Measurements from ENCODE around the gene RPN2.

The RPN2 gene

GRCh38 chr20:37273988-37274387, 94.9 kb downstream of the RPN2 start:
- H3K4me1 Mint-ChIP-seq (ENCODE audit: low read depth): peaks cover 13% of the 10 kb centered on the region
- no peak overlapping the region for H3K4me3 Mint-ChIP-seq
- no peaks in the 10 kb centered on the region for H3K27me3 Mint-ChIP-seq
- no peaks in the 10 kb centered on the region for H3K36me3 Mint-ChIP-seq (ENCODE audit: low read depth)
- H3K27ac Mint-ChIP-seq: no peak overlapping the region
- no peaks in the 10 kb centered on the region for H3K9me3 Mint-ChIP-seq

GRCh38 chr20:37274851-37275524, 95.9 kb downstream of the RPN2 start:
- Mint-ChIP-seq H3K27me3 (no peaks in the 10 kb centered on the region), H3K4me3 (no peak overlapping the region), H3K4me1 (ENCODE audit: low read depth) (peaks cover 13% of the 10 kb centered on the region), H3K9me3 (no peaks in the 10 kb centered on the region), H3K36me3 (ENCODE audit: low read depth) (no peaks in the 10 kb centered on the region), H3K27ac (no peak overlapping the region)

- H3K27me3 Mint-ChIP-seq: no peaks in the 10 kb centered on the region
- no peaks in the 10 kb centered on the region for H3K36me3 Mint-ChIP-seq (ENCODE audit: low read depth)
- no peaks in the 10 kb centered on the region for H3K9me3 Mint-ChIP-seq
- H3K27ac Mint-ChIP-seq: no peak overlapping the region
- H3K4me3 Mint-ChIP-seq: no peak overlapping the region
- H3K4me1 Mint-ChIP-seq (ENCODE audit: low read depth): peaks cover 9% of the 10 kb centered on the region
Measured at GRCh38 chr20:37276494-37277252, 97.5 kb downstream of the RPN2 start.

DNA sequence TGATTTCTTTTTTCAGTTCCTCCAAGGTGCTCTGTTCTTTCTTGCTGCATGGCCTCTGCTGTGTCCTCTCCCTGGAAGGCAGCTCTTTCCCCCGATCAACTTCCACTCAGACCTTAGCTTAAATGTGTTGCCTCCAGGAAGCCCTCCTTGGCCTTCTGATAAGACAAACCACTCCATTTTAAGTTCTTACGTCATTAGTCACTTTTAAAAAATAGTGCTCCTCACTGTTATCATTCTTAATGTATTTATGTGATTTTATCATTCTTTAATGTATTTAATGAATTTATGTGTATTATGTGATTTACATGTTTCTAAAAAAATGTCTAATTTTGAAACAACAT, 98.1 kb downstream of the RPN2 start:
- Mint-ChIP-seq H3K27ac (no peak overlapping the region), H3K27me3 (no peaks in the 10 kb centered on the region), H3K4me1 (ENCODE audit: low read depth) (peaks cover 9% of the 10 kb centered on the region), H3K9me3 (no peaks in the 10 kb centered on the region), H3K36me3 (ENCODE audit: low read depth) (no peaks in the 10 kb centered on the region), H3K4me3 (no peak overlapping the region)

DNA sequence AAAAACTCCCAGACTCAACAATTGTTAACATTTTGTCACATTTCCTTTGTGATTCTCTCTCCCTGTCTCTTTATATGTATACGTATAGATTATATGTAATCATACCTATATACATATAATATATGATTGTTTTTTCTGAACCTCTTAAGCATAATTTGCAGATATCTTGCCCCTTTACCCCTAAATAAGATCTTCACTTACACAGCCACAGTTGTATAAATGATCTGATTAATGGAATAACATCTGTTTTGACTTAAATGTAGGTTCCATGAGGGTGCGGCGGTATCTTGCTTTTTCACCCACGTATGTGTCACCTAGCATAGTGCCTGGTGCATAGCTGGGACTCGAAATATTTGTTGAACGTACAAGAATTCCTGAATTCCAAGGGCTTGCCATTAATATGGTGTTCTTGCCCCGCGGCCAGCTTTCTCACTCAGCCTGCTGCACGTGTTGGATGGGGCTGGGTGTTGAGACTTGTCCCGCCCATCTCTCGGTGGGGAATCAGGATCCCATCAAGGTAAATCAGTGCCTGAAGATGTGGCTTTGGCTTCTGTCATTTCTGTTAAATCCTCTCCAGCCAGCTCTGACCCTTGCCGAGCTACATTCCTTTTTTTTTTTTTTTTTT, 99.9 kb downstream of the RPN2 start:
- Mint-ChIP-seq H3K36me3 (ENCODE audit: low read depth) (no peaks in the 10 kb centered on the region), H3K27ac (no peak overlapping the region), H3K4me3 (no peak overlapping the region), H3K9me3 (no peaks in the 10 kb centered on the region), H3K27me3 (no peaks in the 10 kb centered on the region), H3K4me1 (ENCODE audit: low read depth) (peaks cover 9% of the 10 kb centered on the region)

DNA sequence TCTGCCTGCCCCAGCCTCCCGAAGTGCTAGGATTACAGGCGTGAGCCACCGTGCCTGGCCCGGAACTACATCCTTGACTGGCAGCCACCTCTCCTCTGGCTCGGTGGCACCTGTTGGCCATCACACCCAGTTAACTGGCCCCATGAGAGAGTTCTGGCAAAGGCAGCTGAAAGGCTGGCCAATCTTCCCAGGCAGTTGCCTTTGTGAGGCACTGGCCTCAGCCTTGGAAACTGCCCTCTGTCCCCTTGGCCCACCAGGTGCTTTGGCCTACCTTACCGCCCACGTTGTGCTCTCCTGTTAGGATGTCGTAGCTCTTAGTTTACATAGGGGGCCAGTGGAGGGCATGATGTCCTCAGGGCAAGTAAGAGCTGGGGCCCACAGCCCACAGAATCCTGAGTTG, 100.7 kb downstream of the RPN2 start:
- H3K4me1 Mint-ChIP-seq (ENCODE audit: low read depth): peaks cover 9% of the 10 kb centered on the region
- no peaks in the 10 kb centered on the region for H3K36me3 Mint-ChIP-seq (ENCODE audit: low read depth)
- H3K27me3 Mint-ChIP-seq: no peaks in the 10 kb centered on the region
- H3K27ac Mint-ChIP-seq: no peak overlapping the region
- no peaks in the 10 kb centered on the region for H3K9me3 Mint-ChIP-seq
- no peak overlapping the region for H3K4me3 Mint-ChIP-seq

DNA sequence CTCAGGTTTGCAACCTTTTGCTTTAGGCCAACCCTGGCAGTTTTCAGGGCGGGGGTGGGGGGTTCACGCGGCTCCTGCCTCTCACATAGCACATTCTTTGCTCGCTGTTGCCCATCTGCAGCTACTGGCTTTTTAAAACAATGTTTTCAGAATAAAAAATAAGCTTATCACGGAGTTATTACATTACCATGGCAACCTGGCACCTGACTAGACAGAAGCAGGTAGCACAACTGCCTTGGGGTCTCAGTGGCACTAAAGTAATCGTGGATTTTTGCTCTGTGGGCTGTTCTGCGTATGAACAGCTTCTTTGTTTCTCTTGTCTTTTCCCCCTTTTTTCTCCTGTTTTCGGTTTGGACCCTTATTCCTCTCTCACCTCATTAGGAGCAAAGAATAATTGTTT, 101.3 kb downstream of the RPN2 start:
- Mint-ChIP-seq H3K27ac (no peak overlapping the region), H3K36me3 (ENCODE audit: low read depth) (no peaks in the 10 kb centered on the region), H3K4me3 (no peak overlapping the region), H3K27me3 (no peaks in the 10 kb centered on the region), H3K9me3 (no peaks in the 10 kb centered on the region), H3K4me1 (ENCODE audit: low read depth) (peaks cover 9% of the 10 kb centered on the region)

- no peaks in the 10 kb centered on the region for H3K9me3 Mint-ChIP-seq
- no peaks in the 10 kb centered on the region for H3K36me3 Mint-ChIP-seq (ENCODE audit: low read depth)
- no peak overlapping the region for H3K27ac Mint-ChIP-seq
- no peak overlapping the region for H3K4me3 Mint-ChIP-seq
- H3K4me1 Mint-ChIP-seq (ENCODE audit: low read depth): no peaks in the 10 kb centered on the region
- no peaks in the 10 kb centered on the region for H3K27me3 Mint-ChIP-seq
Measured at GRCh38 chr20:37282556-37282955, 103.4 kb downstream of the RPN2 start.

GRCh38 chr20:37283530-37284195, 104.5 kb downstream of the RPN2 start:
- Mint-ChIP-seq H3K9me3 (no peaks in the 10 kb centered on the region), H3K27me3 (no peaks in the 10 kb centered on the region), H3K4me1 (ENCODE audit: low read depth) (peaks cover 2% of the 10 kb centered on the region), H3K4me3 (no peak overlapping the region), H3K36me3 (ENCODE audit: low read depth) (no peaks in the 10 kb centered on the region), H3K27ac (no peak overlapping the region)

DNA sequence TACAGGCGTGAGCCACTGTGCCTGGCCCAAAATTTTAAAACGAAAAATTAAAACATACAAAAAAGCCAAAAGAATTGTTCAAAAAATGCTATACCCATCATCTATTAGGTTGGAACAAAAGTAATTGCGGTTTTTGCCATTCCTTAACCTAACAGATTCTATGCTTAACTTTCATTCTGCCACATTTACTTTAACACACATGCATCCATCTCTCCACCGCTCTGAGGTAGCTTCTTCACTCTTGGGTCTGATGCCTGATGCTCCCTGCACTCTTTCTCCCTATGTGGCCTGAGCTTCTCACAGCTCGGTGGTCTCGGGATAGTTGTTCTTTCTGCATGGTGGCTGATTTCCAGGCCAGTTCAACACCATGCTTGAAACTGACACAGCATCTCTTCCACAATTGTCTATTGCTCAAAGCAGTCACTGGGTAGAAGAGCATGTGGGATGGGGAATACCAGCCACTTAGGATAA, 105.6 kb downstream of the RPN2 start:
- no peaks in the 10 kb centered on the region for H3K27me3 Mint-ChIP-seq
- no peak overlapping the region for H3K27ac Mint-ChIP-seq
- H3K4me1 Mint-ChIP-seq (ENCODE audit: low read depth): peaks cover 4% of the 10 kb centered on the region
- H3K9me3 Mint-ChIP-seq: no peaks in the 10 kb centered on the region
- no peaks in the 10 kb centered on the region for H3K36me3 Mint-ChIP-seq (ENCODE audit: low read depth)
- H3K4me3 Mint-ChIP-seq: no peak overlapping the region

- no peaks in the 10 kb centered on the region for H3K27me3 Mint-ChIP-seq
- peaks cover 11% of the 10 kb centered on the region for H3K4me1 Mint-ChIP-seq (ENCODE audit: low read depth)
- H3K36me3 Mint-ChIP-seq (ENCODE audit: low read depth): no peaks in the 10 kb centered on the region
- no peak overlapping the region for H3K4me3 Mint-ChIP-seq
- no peaks in the 10 kb centered on the region for H3K9me3 Mint-ChIP-seq
- H3K27ac Mint-ChIP-seq: no peak overlapping the region
Measured at GRCh38 chr20:37285664-37286374, 106.7 kb downstream of the RPN2 start.

- Mint-ChIP-seq H3K4me3 (peak overlapping the region; percentile 88), H3K27ac (peak overlapping the region; percentile 33), H3K36me3 (ENCODE audit: low read depth) (peaks cover 15% of the 10 kb centered on the region), H3K27me3 (no peaks in the 10 kb centered on the region), H3K4me1 (ENCODE audit: low read depth) (peaks cover 27% of the 10 kb centered on the region), H3K9me3 (no peaks in the 10 kb centered on the region)
Measured at GRCh38 chr20:37288091-37288490, 109.0 kb downstream of the RPN2 start.

GRCh38 chr20:37290158-37290810, 111.2 kb downstream of the RPN2 start:
- peak overlapping the region; percentile 96 for H3K27ac Mint-ChIP-seq
- peak overlapping the region; percentile 88 for H3K4me3 Mint-ChIP-seq
- H3K9me3 Mint-ChIP-seq: no peaks in the 10 kb centered on the region
- H3K27me3 Mint-ChIP-seq: no peaks in the 10 kb centered on the region
- H3K4me1 Mint-ChIP-seq (ENCODE audit: low read depth): peaks cover 48% of the 10 kb centered on the region
- H3K36me3 Mint-ChIP-seq (ENCODE audit: low read depth): peaks cover 30% of the 10 kb centered on the region
